GM12892 (cell line): Measurements from ENCODE around the gene FRMD4B.

Experiments
- POLR2A ChIP-seq: IDR thresholded peaks from 2 replicates; pipeline ENCODE4 v1.6.1; 2011; ENCODE audit warnings: low read depth, low read length, control low read depth
- TAF1 ChIP-seq: IDR thresholded peaks from 2 replicates; pipeline ENCODE4 v1.6.1; 2011; ENCODE audit warnings: low read depth, mild to moderate bottlenecking, control low read depth, low read length, borderline replicate concordance

- TF ChIP-seq POLR2A (no peak), TAF1 (no peak)
Observed at GRCh38 chr3:69370156-69370883, 15.6 kb downstream of the FRMD4B start.
